Astrocyte of the cerebellum (primary cell): ENCODE results near the gene RSAD1.

ENCODE experiments used
- DNase-seq: peaks from one replicate; pipeline ENCODE4 v3.0.0-alpha.2; 2011; ENCODE audit warnings: low read depth
- H3K4me3 ChIP-seq: 2 replicates; pipeline ENCODE4 v1.5.1; 2011; ENCODE audit warnings: mild to moderate bottlenecking, low read depth, low read length, moderate library complexity
- in situ Hi-C: cut with HindIII; loops from 2 replicates; pipeline ENCODE4 v1.10.0; 2017; ENCODE audit warnings: low sequenced_read_pairs
- TF ChIP-seq, protein P1 (sequence below): IDR thresholded peaks from 2 replicates; pipeline ENCODE4 v1.5.1; 2012; ENCODE audit warnings: low read length, low read depth, moderate library complexity, mild to moderate bottlenecking; ENCODE audit errors: missing control alignments

The RSAD1 gene

DNA sequence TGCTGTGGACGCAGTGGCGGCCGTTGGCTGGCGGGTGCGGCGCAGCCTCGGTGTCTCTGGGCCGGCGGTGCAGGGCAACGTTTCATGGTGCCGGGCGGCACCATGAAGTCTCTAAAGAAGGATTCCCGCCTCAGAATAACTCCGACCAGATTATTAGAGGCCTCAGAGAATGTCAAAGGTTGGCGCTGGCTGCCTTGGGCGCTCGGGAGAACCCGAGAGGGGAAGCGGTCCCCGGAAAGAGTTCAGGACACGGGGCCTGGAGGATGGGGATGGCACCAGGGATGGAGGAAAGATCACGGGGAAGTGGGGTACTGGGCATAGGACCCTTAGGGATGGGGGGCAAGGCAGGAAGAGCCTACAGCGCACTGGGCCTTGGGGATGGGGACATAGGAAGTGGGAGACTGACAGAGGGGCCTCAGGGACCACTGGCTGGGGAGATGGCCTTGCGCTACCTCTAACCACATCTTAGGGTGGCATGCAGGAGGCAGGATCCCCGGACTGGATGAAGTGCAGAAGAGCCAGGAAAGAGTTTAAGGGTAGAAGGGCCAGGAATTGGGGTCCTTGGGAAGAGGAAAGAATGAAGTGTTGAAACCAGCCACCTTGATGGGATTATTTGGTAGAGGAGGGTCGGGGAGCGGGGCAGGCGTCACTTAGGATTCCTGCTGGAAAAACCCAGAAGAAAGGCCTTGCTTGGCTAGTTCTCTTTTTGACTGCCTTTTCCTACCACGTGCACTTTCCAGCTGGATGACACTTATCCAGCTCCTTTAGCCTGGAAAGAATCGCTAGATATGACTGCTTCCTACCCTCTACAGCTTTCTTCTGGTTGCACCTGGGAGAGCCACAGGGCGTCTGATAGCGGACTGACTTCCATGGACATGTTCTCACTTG, 30.2 kb downstream of the RSAD1 start:
- TF ChIP-seq, protein P1, sequence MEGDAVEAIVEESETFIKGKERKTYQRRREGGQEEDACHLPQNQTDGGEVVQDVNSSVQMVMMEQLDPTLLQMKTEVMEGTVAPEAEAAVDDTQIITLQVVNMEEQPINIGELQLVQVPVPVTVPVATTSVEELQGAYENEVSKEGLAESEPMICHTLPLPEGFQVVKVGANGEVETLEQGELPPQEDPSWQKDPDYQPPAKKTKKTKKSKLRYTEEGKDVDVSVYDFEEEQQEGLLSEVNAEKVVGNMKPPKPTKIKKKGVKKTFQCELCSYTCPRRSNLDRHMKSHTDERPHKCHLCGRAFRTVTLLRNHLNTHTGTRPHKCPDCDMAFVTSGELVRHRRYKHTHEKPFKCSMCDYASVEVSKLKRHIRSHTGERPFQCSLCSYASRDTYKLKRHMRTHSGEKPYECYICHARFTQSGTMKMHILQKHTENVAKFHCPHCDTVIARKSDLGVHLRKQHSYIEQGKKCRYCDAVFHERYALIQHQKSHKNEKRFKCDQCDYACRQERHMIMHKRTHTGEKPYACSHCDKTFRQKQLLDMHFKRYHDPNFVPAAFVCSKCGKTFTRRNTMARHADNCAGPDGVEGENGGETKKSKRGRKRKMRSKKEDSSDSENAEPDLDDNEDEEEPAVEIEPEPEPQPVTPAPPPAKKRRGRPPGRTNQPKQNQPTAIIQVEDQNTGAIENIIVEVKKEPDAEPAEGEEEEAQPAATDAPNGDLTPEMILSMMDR = no peak
- H3K4me3 ChIP-seq = peak overlapping the region; percentile 51
- in situ Hi-C loops = no loop called here
- no peak for DNase-seq

DNA sequence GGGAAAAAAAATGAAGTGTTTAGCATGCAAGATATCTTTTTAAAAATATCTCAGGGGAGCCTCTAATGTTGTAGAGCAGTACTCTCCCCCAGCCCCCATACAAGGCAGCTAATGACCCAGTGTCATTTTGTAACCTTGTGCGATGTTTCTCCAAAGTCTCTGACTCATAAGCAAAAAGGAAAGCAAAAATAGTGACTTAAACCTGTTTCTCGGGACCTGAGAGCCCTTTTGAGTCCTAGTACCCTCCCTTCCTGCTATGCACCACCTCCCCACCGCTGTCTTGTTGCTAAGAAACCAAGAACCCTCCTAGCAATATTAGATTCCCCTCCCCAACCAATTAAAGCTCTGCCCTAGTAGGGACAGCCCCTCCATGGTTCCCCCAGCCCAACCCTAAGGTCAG, 32.4 kb downstream of the RSAD1 start:
- no peak for DNase-seq
- in situ Hi-C loops = no loop called here
- TF ChIP-seq, protein P1 = no peak
- no peak overlapping the region for H3K4me3 ChIP-seq

DNA sequence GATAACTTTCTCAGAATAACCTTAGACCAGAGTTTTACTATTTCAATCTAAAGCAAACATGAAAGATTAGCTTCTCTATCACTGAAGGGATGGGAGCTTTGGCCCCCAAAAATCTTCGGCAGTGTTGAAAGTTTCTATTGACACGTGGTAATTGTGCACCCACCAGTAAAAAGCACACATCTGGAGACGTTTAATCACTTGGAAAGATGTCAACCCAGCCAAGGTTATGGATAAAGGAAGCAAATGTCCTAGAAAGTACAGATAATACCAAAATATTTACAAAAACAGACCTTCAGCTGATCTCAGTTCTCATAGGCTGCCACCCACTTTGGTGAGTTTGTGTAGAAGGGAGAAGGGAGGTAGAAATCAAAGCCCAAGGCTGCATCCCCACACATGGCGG, 34.8 kb downstream of the RSAD1 start:
- in situ Hi-C loops = no loop called here
- TF ChIP-seq, protein P1 = no peak
- H3K4me3 ChIP-seq = no peak overlapping the region
- DNase-seq = no peak

DNA sequence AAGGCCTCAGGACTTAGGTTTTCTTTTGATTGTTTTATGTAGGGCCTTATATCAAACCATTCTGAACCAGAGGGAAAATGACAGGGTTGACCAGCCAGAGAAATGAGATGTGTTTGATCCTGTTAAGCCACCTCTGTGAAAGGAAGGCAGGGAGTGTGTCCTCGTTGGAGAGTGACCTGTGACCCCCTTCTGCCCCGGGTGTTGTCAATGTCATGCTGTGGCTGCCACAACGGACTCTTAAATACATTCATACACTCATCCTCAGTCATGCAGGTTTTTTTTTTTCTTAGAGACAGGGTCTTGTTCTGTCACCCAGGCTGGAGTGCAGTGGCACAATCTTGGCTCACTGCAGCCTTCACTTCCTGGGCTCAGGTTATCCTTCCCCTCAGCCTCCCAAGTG, 35.7 kb downstream of the RSAD1 start:
- no peak overlapping the region for H3K4me3 ChIP-seq
- DNase-seq = no peak
- in situ Hi-C loops = no loop called here
- TF ChIP-seq, protein P1 = no peak

DNA sequence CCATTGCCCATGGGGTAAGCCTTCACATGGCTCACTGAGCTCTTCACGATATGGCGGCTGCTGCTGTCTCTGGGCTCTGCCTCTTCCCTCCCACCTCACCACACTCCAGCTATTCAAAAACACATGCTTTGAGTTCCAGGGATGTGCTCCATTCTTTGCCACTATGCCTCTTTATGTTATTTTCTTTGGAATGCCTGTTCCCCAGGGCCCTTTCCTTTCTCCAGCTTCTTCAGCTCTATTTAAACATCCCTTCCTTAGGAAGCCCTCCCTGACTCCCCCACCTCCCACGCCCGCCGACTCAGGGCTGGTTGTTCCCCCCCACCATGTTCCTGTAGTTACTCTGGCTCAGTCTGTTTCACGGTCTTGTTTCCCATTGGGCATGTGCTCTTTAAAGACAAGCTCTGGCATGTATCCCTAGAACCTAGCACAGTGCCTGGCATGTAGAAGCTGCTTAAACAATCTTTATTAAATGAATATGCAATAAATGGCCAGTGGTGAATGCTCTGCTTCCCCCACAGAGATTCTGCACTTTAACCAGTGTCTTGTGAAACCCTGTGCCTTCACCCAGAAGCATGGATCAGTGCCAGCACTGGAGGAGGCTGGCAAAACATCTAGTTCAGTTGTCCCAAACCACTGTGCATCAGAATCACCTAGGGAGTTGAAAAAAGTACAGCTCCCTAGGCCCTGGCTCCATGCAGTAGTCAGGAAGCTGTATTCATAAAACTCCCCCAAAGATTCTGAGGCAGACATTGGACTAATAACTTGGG, 36.5 kb downstream of the RSAD1 start:
- in situ Hi-C loops = no loop called here
- TF ChIP-seq, protein P1 = no peak
- DNase-seq = no peak
- H3K4me3 ChIP-seq = no peak overlapping the region

DNA sequence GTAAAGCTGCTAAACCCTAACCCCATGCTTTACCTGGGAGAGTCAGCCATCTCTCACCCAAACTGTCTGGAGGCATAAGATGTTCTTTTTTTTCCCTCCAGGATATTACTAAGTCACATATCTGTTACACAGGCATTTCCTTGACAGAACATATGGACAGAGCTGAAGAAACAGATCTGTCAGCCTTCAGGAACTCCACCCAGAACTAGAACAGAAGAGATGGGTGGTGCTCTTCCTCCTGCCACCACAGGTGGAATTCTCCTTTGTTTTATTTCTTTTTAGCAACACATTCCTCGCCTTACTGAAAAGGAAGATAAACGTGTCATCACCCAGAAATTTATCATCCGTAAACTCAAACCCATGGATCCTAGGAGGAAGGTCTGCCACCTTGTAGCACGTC, 38.4 kb downstream of the RSAD1 start:
- in situ Hi-C loops = no loop called here
- TF ChIP-seq, protein P1 = no peak
- DNase-seq = no peak
- no peak overlapping the region for H3K4me3 ChIP-seq
